SK-N-SH treated with all-trans-retinoic acid at 6 μM for 48 hours (cell line): ENCODE measurements around the gene THADA.
A peak's percentile ranks its signal among the peaks of the same experiment; 100 is the strongest.

Experiments
- ATAC-seq: fragments of 200-7000 bp; cut with Tn5 transposase; 3 replicates; pipeline ENCODE4 v1.9.1; 2020; ENCODE audit warnings: mild to moderate bottlenecking, moderate library complexity
- ARNTL ChIP-seq: fragments of 450-650 bp; formaldehyde crosslinking; IDR thresholded peaks from 2 replicates; pipeline ENCODE4 v1.5.0; 2020; ENCODE audit warnings: low read depth, mild to moderate bottlenecking, moderate library complexity, borderline replicate concordance
- BACH2 ChIP-seq: fragments of 250-450 bp; sonication (Bioruptor Pico); IDR thresholded peaks from 2 replicates; pipeline ENCODE4 v1.9.0; 2021; ENCODE audit warnings: mild to moderate bottlenecking, borderline replicate concordance
- CSDC2 ChIP-seq: fragments of 250-450 bp; sonication (Bioruptor Pico); IDR thresholded peaks from 2 replicates; pipeline ENCODE4 v1.5.0; 2020; ENCODE audit warnings: mild to moderate bottlenecking, moderate library complexity
- ESRRG ChIP-seq: fragments of 250-450 bp; sonication (Bioruptor Pico); IDR thresholded peaks from 2 replicates; pipeline ENCODE4 v1.6.1; 2021; ENCODE audit warnings: mild to moderate bottlenecking
- GLIS3 ChIP-seq: fragments of 250-450 bp; sonication (Bioruptor Pico); IDR thresholded peaks from 2 replicates; pipeline ENCODE4 v1.5.0; 2020; ENCODE audit warnings: mild to moderate bottlenecking, moderate library complexity
- ISL1 ChIP-seq: fragments of 250-450 bp; sonication (Bioruptor Pico); IDR thresholded peaks from 2 replicates; pipeline ENCODE4 v2.1.2; 2022; ENCODE audit warnings: mild to moderate bottlenecking, moderate library complexity
- OSR1 ChIP-seq: fragments of 250-450 bp; sonication (Bioruptor Pico); IDR thresholded peaks from 2 replicates; pipeline ENCODE4 v1.8.0; 2022; ENCODE audit warnings: moderate library complexity, mild to moderate bottlenecking, inconsistent platforms
- PPARA ChIP-seq: fragments of 250-450 bp; sonication (Bioruptor Pico); IDR thresholded peaks from 2 replicates; pipeline ENCODE4 v1.5.0; 2020; ENCODE audit warnings: mild to moderate bottlenecking, borderline replicate concordance
- RARB ChIP-seq: fragments of 250-450 bp; sonication (Bioruptor Pico); IDR thresholded peaks from 2 replicates; pipeline ENCODE4 v1.8.0; 2021; ENCODE audit warnings: mild to moderate bottlenecking, moderate library complexity
- SNAI2 ChIP-seq: fragments of 250-450 bp; sonication (Bioruptor Pico); IDR thresholded peaks from 2 replicates; pipeline ENCODE4 v1.5.0; 2020; ENCODE audit warnings: mild to moderate bottlenecking, moderate library complexity
- TCF4 ChIP-seq: fragments of 250-450 bp; sonication (Bioruptor Pico); IDR thresholded peaks from 2 replicates; pipeline ENCODE4 v1.8.0; 2021; ENCODE audit warnings: mild to moderate bottlenecking, moderate library complexity, borderline replicate concordance
- TOX ChIP-seq: fragments of 250-450 bp; sonication (Bioruptor Pico); IDR thresholded peaks from 2 replicates; pipeline ENCODE4 v1.8.0; 2021; ENCODE audit warnings: mild to moderate bottlenecking, moderate library complexity, borderline replicate concordance
- ZC3H10 ChIP-seq: fragments of 250-450 bp; sonication (Bioruptor Pico); IDR thresholded peaks from 2 replicates; pipeline ENCODE4 v1.5.1; 2021; ENCODE audit warnings: mild to moderate bottlenecking, moderate library complexity
- ZFP3 ChIP-seq: fragments of 250-450 bp; sonication (Bioruptor Pico); IDR thresholded peaks from 2 replicates; pipeline ENCODE4 v1.5.0; 2020; ENCODE audit warnings: mild to moderate bottlenecking, moderate library complexity
- ZFP30 ChIP-seq: fragments of 450-650 bp; formaldehyde crosslinking; IDR thresholded peaks from 2 replicates; pipeline ENCODE4 v1.5.0; 2022; ENCODE audit warnings: mild to moderate bottlenecking, moderate library complexity
- ZNF565 ChIP-seq: fragments of 450-650 bp; formaldehyde crosslinking; conservative IDR thresholded peaks from 2 replicates; pipeline ENCODE4 v1.5.0; 2020; ENCODE audit warnings: low read depth, mild to moderate bottlenecking, moderate library complexity
- ZNF8 ChIP-seq: fragments of 450-650 bp; formaldehyde crosslinking; IDR thresholded peaks from 2 replicates; pipeline ENCODE4 v1.5.0; 2020; ENCODE audit warnings: mild to moderate bottlenecking, moderate library complexity
- TF ChIP-seq, protein P1 (sequence below): fragments of 250-450 bp; sonication (Bioruptor Pico); IDR thresholded peaks from 2 replicates; pipeline ENCODE4 v1.5.1; 2020; ENCODE audit warnings: low read depth, mild to moderate bottlenecking, moderate library complexity
- TF ChIP-seq, protein P2 (sequence below): fragments of 250-450 bp; sonication (Bioruptor Pico); IDR thresholded peaks from 2 replicates; pipeline ENCODE4 v1.8.0; 2021; ENCODE audit warnings: low read depth, mild to moderate bottlenecking, moderate library complexity, borderline replicate concordance
- TF ChIP-seq, protein P3 (sequence below): fragments of 250-450 bp; sonication (Bioruptor Pico); IDR thresholded peaks from 2 replicates; pipeline ENCODE4 v1.8.0; 2020; ENCODE audit warnings: mild to moderate bottlenecking, moderate library complexity, borderline replicate concordance

THADA gene

DNA sequence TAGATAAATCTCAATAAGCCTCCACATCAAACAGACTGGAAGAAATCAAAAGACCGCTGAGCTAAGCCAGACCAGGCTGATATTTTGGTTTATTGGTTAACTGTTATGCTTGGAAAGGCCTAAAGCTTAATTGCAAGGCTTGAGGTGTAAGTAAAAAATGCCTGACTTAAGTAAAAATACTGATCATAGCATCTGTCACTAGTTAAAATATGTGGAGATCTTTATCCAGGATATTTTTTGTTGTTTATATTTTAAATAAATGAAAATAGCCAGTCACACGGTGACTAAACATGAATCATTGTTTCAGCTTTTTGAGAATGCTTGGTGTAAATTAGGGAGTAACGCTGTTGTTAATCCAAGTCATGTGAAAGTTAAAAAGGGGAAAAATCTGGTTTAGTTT, 127.9 kb downstream of the THADA start:
- no peak; the same call in 1 of the 3 replicates for ATAC-seq
- TF ChIP-seq ESRRG (CRISPR knock-in tag) (no peak), ISL1 (CRISPR knock-in tag) (peak; percentile 90), ZNF565 (CRISPR knock-in tag) (no peak), BACH2 (CRISPR knock-in tag) (no peak), TCF4 (CRISPR knock-in tag) (0 out of 2 replicates have a peak, but pooled peaks have one; percentile 37), CSDC2 (0 out of 2 replicates have a peak, but pooled peaks have one; percentile 38), GLIS3 (no peak), ARNTL (CRISPR knock-in tag) (no peak)
- TF ChIP-seq, protein P1, sequence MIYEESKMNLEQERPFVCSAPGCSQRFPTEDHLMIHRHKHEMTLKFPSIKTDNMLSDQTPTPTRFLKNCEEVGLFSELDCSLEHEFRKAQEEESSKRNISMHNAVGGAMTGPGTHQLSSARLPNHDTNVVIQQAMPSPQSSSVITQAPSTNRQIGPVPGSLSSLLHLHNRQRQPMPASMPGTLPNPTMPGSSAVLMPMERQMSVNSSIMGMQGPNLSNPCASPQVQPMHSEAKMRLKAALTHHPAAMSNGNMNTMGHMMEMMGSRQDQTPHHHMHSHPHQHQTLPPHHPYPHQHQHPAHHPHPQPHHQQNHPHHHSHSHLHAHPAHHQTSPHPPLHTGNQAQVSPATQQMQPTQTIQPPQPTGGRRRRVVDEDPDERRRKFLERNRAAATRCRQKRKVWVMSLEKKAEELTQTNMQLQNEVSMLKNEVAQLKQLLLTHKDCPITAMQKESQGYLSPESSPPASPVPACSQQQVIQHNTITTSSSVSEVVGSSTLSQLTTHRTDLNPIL (CRISPR knock-in tag) = peak; percentile 42; the same call in 1 of the 2 replicates
- TF ChIP-seq, protein P2, sequence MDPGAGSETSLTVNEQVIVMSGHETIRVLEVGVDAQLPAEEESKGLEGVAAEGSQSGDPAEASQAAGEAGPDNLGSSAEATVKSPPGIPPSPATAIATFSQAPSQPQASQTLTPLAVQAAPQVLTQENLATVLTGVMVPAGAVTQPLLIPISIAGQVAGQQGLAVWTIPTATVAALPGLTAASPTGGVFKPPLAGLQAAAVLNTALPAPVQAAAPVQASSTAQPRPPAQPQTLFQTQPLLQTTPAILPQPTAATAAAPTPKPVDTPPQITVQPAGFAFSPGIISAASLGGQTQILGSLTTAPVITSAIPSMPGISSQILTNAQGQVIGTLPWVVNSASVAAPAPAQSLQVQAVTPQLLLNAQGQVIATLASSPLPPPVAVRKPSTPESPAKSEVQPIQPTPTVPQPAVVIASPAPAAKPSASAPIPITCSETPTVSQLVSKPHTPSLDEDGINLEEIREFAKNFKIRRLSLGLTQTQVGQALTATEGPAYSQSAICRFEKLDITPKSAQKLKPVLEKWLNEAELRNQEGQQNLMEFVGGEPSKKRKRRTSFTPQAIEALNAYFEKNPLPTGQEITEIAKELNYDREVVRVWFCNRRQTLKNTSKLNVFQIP (CRISPR knock-in tag) = 0 out of 2 replicates have a peak, but pooled peaks have one; percentile 37

DNA sequence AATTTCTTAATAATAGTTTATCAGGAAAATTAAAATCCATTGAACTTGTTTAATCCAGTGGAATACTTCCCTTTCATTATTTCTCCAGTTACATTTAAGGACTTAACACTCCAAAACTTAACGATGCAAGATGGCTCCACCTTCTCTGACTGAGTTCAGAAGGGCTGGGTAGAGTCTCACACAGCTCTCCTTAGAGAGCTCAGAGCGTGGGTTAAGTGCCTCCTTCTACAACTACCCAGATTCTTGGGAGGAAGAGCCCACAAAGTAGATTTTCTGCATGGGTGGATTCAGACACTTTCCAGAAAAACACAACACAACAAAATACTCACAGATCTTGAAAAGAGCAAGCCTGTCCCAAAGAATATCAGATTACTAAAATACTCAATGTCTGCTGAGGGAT, 130.6 kb downstream of the THADA start:
- no peak for TF ChIP-seq SNAI2 (CRISPR knock-in tag)
- TF ChIP-seq ISL1 (CRISPR knock-in tag) = no peak
- TF ChIP-seq, protein P3, sequence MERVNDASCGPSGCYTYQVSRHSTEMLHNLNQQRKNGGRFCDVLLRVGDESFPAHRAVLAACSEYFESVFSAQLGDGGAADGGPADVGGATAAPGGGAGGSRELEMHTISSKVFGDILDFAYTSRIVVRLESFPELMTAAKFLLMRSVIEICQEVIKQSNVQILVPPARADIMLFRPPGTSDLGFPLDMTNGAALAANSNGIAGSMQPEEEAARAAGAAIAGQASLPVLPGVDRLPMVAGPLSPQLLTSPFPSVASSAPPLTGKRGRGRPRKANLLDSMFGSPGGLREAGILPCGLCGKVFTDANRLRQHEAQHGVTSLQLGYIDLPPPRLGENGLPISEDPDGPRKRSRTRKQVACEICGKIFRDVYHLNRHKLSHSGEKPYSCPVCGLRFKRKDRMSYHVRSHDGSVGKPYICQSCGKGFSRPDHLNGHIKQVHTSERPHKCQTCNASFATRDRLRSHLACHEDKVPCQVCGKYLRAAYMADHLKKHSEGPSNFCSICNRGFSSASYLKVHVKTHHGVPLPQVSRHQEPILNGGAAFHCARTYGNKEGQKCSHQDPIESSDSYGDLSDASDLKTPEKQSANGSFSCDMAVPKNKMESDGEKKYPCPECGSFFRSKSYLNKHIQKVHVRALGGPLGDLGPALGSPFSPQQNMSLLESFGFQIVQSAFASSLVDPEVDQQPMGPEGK = no peak
- TF ChIP-seq RARB = no peak
- no peak for TF ChIP-seq TCF4 (CRISPR knock-in tag)
- TF ChIP-seq ZNF8 (CRISPR knock-in tag) = no peak
- TF ChIP-seq BACH2 (CRISPR knock-in tag) = no peak
- TF ChIP-seq ZFP30 (CRISPR knock-in tag) = no peak
- no peak for TF ChIP-seq GLIS3
- no peak for TF ChIP-seq PPARA
- no peak for TF ChIP-seq OSR1 (CRISPR knock-in tag)
- TF ChIP-seq TOX (CRISPR knock-in tag) = no peak
- no peak for ATAC-seq

DNA sequence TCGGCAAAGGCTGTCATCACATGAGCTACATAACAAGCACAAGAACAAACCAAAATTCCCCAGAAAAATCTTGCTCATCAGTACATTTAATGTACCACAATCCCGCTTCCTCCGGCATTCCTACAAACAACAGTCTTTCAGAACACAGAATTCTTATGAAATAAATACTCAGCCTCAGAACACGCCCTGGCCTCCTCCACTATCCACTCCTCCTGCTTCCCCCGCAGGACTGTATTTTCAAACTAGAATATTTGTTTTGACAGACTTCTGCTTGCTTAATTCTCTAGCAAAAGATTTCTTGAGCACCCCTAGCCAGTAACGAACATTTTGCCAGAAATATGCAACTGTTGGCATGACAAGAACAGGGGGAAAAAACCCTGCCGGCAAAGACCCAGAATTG, 131.2 kb downstream of the THADA start:
- TF ChIP-seq, protein P1 (CRISPR knock-in tag) = no peak
- no peak for TF ChIP-seq ZNF8 (CRISPR knock-in tag)
- TF ChIP-seq ZFP3 (CRISPR knock-in tag) = no peak
- no peak for TF ChIP-seq BACH2 (CRISPR knock-in tag)
- no peak for TF ChIP-seq GLIS3
- no peak for TF ChIP-seq ISL1 (CRISPR knock-in tag)
- no peak for ATAC-seq

DNA sequence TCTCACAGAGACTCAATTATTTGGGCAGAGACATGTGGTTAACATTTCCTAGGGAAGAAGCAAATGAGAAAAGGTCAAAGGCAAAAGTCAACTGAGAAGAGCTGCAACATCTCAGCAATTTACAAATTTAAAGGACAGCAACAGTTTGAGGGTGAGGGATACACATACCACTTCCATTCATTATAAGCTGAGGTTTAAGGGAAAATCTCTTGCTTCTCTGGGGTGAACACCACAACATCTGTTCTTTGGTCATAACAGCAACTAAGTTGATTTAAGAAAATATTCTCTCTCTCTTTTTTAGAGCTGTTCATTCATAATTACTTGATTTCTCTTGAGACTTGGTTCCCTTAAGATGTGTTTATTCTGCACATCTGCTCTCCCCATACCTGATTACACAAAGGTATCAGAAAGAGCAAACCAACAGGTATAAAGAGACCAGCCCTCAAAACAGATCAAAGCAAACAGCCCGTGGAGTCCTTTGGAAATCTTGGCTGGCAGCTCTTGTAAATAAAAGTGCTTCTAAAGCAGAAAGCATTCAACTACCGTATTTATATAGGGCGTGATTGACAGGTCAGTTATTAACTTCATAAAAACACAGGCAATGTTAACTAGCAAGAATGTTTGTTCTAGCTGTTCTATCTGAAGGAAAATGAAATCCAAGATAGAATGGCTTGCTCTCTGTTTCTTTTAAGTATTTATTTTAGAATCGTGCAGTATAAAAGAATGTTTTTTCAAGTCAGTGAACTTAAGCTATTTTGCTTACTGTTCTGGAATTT, 132.8 kb downstream of the THADA start:
- ATAC-seq = no peak
- TF ChIP-seq ISL1 (CRISPR knock-in tag) (no peak), CSDC2 (no peak), ZC3H10 (no peak), BACH2 (CRISPR knock-in tag) (no peak), GLIS3 (no peak), OSR1 (CRISPR knock-in tag) (no peak), PPARA (no peak), ESRRG (CRISPR knock-in tag) (no peak), SNAI2 (CRISPR knock-in tag) (no peak), TOX (CRISPR knock-in tag) (no peak), ZFP30 (CRISPR knock-in tag) (no peak), TCF4 (CRISPR knock-in tag) (no peak), ZNF8 (CRISPR knock-in tag) (no peak), RARB (no peak)
- TF ChIP-seq, protein P1 (CRISPR knock-in tag) = no peak
- TF ChIP-seq, protein P2 (CRISPR knock-in tag) = no peak
- TF ChIP-seq, all 23 proteins: peak for 0
